Stomach (tissue), 9 donors: ENCODE data around the gene WDR48. TPM values are rescaled to one million over a fixed set of nuclear protein-coding genes. Genes with fewer than 3 reads are reported as not detected.

Source experiments
- DNase-seq, 2 donors: peaks; one replicate each; pipeline versions ENCODE4 v3.0.0 to v3.0.0-alpha.2; 2013 to 2019
- H3K27ac ChIP-seq, 5 donors: fragments of 200-600 bp in 4 of 5; sonication (generic) in 4 of 5; one replicate each; pipeline ENCODE4 v1.5.1; 2013 to 2019; ENCODE audit warnings: mild to moderate bottlenecking in 1 of 5, moderate library complexity in 1 of 5
- H3K27me3 ChIP-seq, 3 donors: fragments of 200-600 bp; sonication (generic); one replicate each; pipeline ENCODE4 v1.5.1; 2017 to 2019; ENCODE audit warnings: mixed run types in 1 of 3
- H3K36me3 ChIP-seq, 4 donors: fragments of 200-600 bp; sonication (generic); 1 replicate in 3 of 4; 2 replicates in 1 of 4; pipeline ENCODE4 v1.5.1; 2016 to 2019
- H3K4me1 ChIP-seq, 4 donors: fragments of 200-600 bp; sonication (generic); one replicate each; pipeline ENCODE4 v1.5.1; 2016 to 2019
- H3K4me3 ChIP-seq, 4 donors: fragments of 200-600 bp; sonication (generic) in 3 of 4; one replicate each; pipeline ENCODE4 v1.5.1; 2016 to 2019; ENCODE audit warnings: mild to moderate bottlenecking in 1 of 4
- H3K9me3 ChIP-seq, 4 donors: fragments of 200-600 bp; sonication (generic); one replicate each; pipeline ENCODE4 v1.5.1; 2016 to 2019
- CTCF ChIP-seq, 7 experiments: fragments of 450-650 bp in 4 of 7; fragments of 200-600 bp in 3 of 7; sonication (generic) in 3 of 7; IDR thresholded peaks; one replicate each; pipeline ENCODE4 v1.5.1; 2016 to 2019; ENCODE audit warnings: antibody characterized with exemption in 7 of 7, control low read depth in 2 of 7, mild to moderate bottlenecking in 1 of 7
- EP300 ChIP-seq: sonication (generic); formaldehyde crosslinking; IDR thresholded peaks from one replicate; pipeline ENCODE4 v1.6.1; 2017; ENCODE audit warnings: antibody characterized with exemption
- POLR2A ChIP-seq, 4 donors: fragments of 450-650 bp; IDR thresholded peaks; one replicate each; pipeline ENCODE4 v1.6.1; 2016; ENCODE audit warnings: antibody characterized with exemption in 4 of 4, control low read depth in 2 of 4, mild to moderate bottlenecking in 1 of 4, moderate library complexity in 1 of 4
- POLR2AphosphoS5 ChIP-seq, 3 donors: sonication (generic); formaldehyde crosslinking; IDR thresholded peaks; one replicate each; pipeline ENCODE4 v1.6.1; 2016; ENCODE audit warnings: antibody characterized with exemption in 3 of 3
- WGBS, 5 donors: extraction: QIAGEN DNeasy Blood & Tissue Kit in 3 of 5; methylation state at CpG; one replicate each; pipeline versions ENCODE4 v1.1.5 to v1.1.7; 2013 to 2018; 5-methylcytosine and 5-hydroxymethylcytosine counted together
- intact Hi-C: fragments of 100-400 bp; cut with DNase I; formaldehyde crosslinking; loops from one replicate; pipeline ENCODE4 v1.15.1; 2023; ENCODE audit warnings: low total_unique reads
- polyA plus RNA-seq, 3 donors: library from polyadenylated mRNA; stranded (reverse); fragments of 200-250 nt; gene quantifications; one replicate each; pipeline ENCODE4 v1.2.3, GENCODE V29; 2013
- total RNA-seq, 5 donors: library from RNA; depleted of rRNA; stranded (reverse); fragments of >200 nt; gene quantifications; one replicate each; pipeline versions ENCODE4 v1.1.0 to v1.2.3, GENCODE V29; 2014 to 2016
- donor health status: healthy with polysubstance abuse.
- donor health status: Bipolar disorder and iron deficiency.
- donor health status: healthy.

WDR48 gene
- total and polyA plus RNA-seq, 8 donors = 4.3 to 89.7 (median 13.4) TPM

GRCh38 chr3:39126532-39127071, 74.8 kb downstream of the WDR48 start:
- peak in 1 of 2 donors; percentile 82 for DNase-seq
- intact Hi-C loops = loop anchor here (5.0 kb wide), 1 partner anchor 66 kb away; the partner anchor contains the start of gene XIRP1
- WGBS, 5 donors = 45 to 61% (median 60%) methylated on average over 6 of the region's 6 CpGs
- H3K4me3 ChIP-seq = no peak overlapping the region
- H3K4me1 ChIP-seq = peaks cover 20 to 34% (median 27%) of the 10 kb centered on the region in 4 donors
- H3K9me3 ChIP-seq = no peaks in the 10 kb centered on the region
- H3K27ac ChIP-seq = peak overlapping the region in 1 of 5 donors; percentile 77
- TF ChIP-seq POLR2AphosphoS5 (IDR thresholded peaks at IDR 0.05) (no peak), EP300 (no peak), POLR2A (IDR thresholded peaks at IDR 0.05) (no peak), CTCF (IDR thresholded peaks at IDR 0.05) (peak in 5 of 7 experiments; percentile 39 to 76 (median 52))
- H3K36me3 ChIP-seq = peaks cover 0 to 10% (median 1%) of the 10 kb centered on the region in 4 donors
- H3K27me3 ChIP-seq = no peaks in the 10 kb centered on the region

- no peaks in the 10 kb centered on the region for H3K27me3 ChIP-seq
- H3K4me1 ChIP-seq = peaks cover 20 to 35% (median 28%) of the 10 kb centered on the region in 4 donors
- TF ChIP-seq EP300 (no peak), POLR2A (IDR thresholded peaks at IDR 0.05) (no peak), CTCF (IDR thresholded peaks at IDR 0.05) (no peak), POLR2AphosphoS5 (IDR thresholded peaks at IDR 0.05) (no peak)
- no peaks in the 10 kb centered on the region for H3K9me3 ChIP-seq
- no peak for DNase-seq
- WGBS, 5 donors = 82 to 89% (median 88%) methylated on average over 7 of the region's 7 CpGs
- intact Hi-C loops = loop anchor here (5.0 kb wide), 1 partner anchor 65 kb away; the partner anchor contains the start of gene XIRP1
- no peak overlapping the region for H3K4me3 ChIP-seq
- H3K36me3 ChIP-seq = peaks cover 0 to 10% (median 1%) of the 10 kb centered on the region in 4 donors
- H3K27ac ChIP-seq = no peak overlapping the region
These were observed 75.6 kb downstream of the WDR48 start for GRCh38 chr3:39127269-39127907.

- DNase-seq = no peak
- Histone ChIP-seq H3K36me3 (peaks cover 0 to 10% (median 1%) of the 10 kb centered on the region in 4 donors), H3K4me1 (peaks cover 20 to 40% (median 32%) of the 10 kb centered on the region in 4 donors), H3K27ac (no peak overlapping the region), H3K9me3 (no peaks in the 10 kb centered on the region), H3K27me3 (no peaks in the 10 kb centered on the region), H3K4me3 (no peak overlapping the region)
- 32 to 63% (median 48%) methylated on average over 1 of the region's 1 CpG for WGBS, 5 donors
- intact Hi-C loops = loop anchor here (5.0 kb wide), 1 partner anchor 64 kb away; the partner anchor contains the start of gene XIRP1
- TF ChIP-seq CTCF (IDR thresholded peaks at IDR 0.05) (no peak), POLR2AphosphoS5 (IDR thresholded peaks at IDR 0.05) (no peak)
These were observed 76.1 kb downstream of the WDR48 start for GRCh38 chr3:39127908-39128304.

- 95 to 98% (median 96%) methylated on average over 7 of the region's 7 CpGs for WGBS, 5 donors
- no peak for DNase-seq
These were observed 77.1 kb downstream of the WDR48 start for GRCh38 chr3:39128951-39129350.

More at GRCh38 chr3:39128951-39129350, 77.1 kb downstream of the WDR48 start:
- no peak overlapping the region for H3K27ac ChIP-seq
- no peak for TF ChIP-seq EP300
- no peak for TF ChIP-seq CTCF (IDR thresholded peaks at IDR 0.05)
- TF ChIP-seq POLR2AphosphoS5 (IDR thresholded peaks at IDR 0.05) = no peak
- no peak for TF ChIP-seq POLR2A (IDR thresholded peaks at IDR 0.05)
- peaks cover 20 to 44% (median 39%) of the 10 kb centered on the region in 4 donors for H3K4me1 ChIP-seq
- no peaks in the 10 kb centered on the region for H3K27me3 ChIP-seq
- no peaks in the 10 kb centered on the region for H3K9me3 ChIP-seq
- intact Hi-C loops = loop anchor here (5.0 kb wide), 1 partner anchor 63 kb away; the partner anchor contains the start of gene XIRP1
- H3K4me3 ChIP-seq = no peak overlapping the region
- H3K36me3 ChIP-seq = peaks cover 0 to 18% (median 2%) of the 10 kb centered on the region in 4 donors
